ENCODE results near the gene RASSF4.

- TF ChIP-seq POLR2A (IDR thresholded peaks at IDR 0.05) (no peak), CTCF (IDR thresholded peaks at IDR 0.05) (no peak), POLR2AphosphoS5 (IDR thresholded peaks at IDR 0.05) (no peak)
Observed at GRCh38 chr10:44910602-44911001, 49.0 kb upstream of the RASSF4 start.

All from breast epithelium (tissue), 3 donors.